22Rv1 (cell line): Measurements from ENCODE around the gene RTP5.

ENCODE experiments used
- CTCF ChIP-seq: fragments of 450-650 bp; IDR thresholded peaks from 2 replicates; pipeline ENCODE4 v1.5.1; 2017; ENCODE audit warnings: mild to moderate bottlenecking
- ZFX ChIP-seq: fragments of 450-650 bp; IDR thresholded peaks from 2 replicates; pipeline ENCODE4 v1.6.1; 2017; ENCODE audit warnings: antibody characterized with exemption, borderline replicate concordance

GRCh38 chr2:241911551-241911950 is 42.0 kb downstream of the RTP5 start:
- no peak for TF ChIP-seq CTCF
- no peak for TF ChIP-seq ZFX
